ENCODE results near the gene IRF1.

GRCh38 chr5:132439521-132440089 is 51.0 kb downstream of the IRF1 start:
- TF ChIP-seq, protein P1, sequence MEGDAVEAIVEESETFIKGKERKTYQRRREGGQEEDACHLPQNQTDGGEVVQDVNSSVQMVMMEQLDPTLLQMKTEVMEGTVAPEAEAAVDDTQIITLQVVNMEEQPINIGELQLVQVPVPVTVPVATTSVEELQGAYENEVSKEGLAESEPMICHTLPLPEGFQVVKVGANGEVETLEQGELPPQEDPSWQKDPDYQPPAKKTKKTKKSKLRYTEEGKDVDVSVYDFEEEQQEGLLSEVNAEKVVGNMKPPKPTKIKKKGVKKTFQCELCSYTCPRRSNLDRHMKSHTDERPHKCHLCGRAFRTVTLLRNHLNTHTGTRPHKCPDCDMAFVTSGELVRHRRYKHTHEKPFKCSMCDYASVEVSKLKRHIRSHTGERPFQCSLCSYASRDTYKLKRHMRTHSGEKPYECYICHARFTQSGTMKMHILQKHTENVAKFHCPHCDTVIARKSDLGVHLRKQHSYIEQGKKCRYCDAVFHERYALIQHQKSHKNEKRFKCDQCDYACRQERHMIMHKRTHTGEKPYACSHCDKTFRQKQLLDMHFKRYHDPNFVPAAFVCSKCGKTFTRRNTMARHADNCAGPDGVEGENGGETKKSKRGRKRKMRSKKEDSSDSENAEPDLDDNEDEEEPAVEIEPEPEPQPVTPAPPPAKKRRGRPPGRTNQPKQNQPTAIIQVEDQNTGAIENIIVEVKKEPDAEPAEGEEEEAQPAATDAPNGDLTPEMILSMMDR (IDR thresholded peaks at IDR 0.05), result no peak
- TF ChIP-seq POLR2A (IDR thresholded peaks at IDR 0.05; ENCODE audit: low read depth) (no peak), EP300 (IDR thresholded peaks at IDR 0.05) (no peak)
